ENCODE results near the gene FOXK1. TPM values are rescaled to one million over a fixed set of nuclear protein-coding genes. Genes with fewer than 3 reads are reported as not detected.
"Not testable (repeated sequence)": the region's sequence is repeated elsewhere in the genome, so short reads cannot be mapped to it uniquely, and the experiment has no call there.

The FOXK1 gene
- total RNA-seq: 30.2 TPM
- long read RNA-seq, partial matches to known transcripts: 4 of 22 reads
- long read RNA-seq, other reads (novel, unspliced or antisense): 18 of 22 reads

DNA sequence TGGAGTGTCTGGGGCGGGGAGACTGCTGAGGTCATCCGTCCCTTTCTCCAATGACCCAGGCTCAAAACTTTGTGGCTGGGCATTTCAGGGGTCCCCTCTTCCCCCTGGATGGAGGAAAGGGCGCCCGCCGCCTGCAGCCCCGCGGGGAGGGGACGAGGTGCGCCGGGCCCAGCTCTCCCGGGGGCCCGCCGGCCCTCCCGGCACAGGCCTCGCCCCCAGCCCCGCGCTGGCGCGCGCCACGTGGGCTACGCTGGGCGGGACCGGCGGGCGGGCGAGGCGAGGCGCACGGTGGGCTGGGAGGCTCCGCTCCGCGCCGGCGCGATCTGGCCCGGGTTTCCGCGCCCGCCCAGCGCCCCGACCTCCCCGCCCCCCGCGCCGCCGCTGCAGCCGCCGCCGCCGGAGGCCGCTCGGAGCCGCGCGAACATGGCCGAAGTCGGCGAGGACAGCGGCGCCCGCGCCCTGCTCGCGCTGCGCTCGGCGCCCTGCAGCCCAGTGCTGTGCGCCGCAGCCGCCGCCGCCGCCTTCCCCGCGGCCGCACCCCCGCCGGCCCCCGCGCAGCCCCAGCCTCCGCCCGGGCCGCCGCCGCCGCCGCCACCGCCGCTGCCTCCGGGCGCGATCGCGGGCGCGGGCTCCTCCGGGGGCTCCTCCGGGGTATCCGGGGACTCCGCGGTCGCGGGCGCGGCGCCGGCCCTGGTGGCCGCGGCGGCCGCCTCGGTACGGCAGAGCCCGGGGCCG, at the start of gene FOXK1:
Gene FOXK1, plus strand, starts transcription at position 410 of the 735 bp plus-strand sequence. Its CDS starts 14 bp downstream, at position 424.
- peak; percentile 92 for DNase-seq (ENCODE audit: low spot score)

DNA sequence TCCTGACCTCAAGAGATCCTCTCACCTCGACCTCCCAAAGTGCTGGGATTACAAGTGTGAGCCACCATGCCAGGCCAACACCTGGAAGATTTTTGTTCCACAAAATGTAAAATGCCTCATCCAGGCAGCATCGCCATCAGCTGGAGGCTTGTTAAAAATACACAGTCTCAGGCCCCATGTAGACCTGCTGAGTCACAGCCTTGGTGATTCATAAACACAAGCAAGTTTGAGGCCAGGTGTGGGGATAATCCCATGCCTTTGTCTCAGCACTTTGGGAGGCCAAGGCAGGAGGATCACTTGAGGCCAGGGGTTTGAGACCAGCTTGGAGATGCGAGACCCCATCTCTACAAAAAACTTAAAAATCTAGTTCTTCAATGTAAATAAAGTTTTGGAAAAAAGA, 49.1 kb upstream of the FOXK1 start:
- DNase-seq (ENCODE audit: low spot score): no peak

- no peak for DNase-seq (ENCODE audit: low spot score)
Observed at GRCh38 chr7:4634166-4634565, 47.9 kb upstream of the FOXK1 start.

GRCh38 chr7:4638781-4639575, 43.1 kb upstream of the FOXK1 start:
- DNase-seq (ENCODE audit: low spot score): no peak

GRCh38 chr7:4641091-4641666, 40.9 kb upstream of the FOXK1 start:
- no peak for DNase-seq (ENCODE audit: low spot score)

DNA sequence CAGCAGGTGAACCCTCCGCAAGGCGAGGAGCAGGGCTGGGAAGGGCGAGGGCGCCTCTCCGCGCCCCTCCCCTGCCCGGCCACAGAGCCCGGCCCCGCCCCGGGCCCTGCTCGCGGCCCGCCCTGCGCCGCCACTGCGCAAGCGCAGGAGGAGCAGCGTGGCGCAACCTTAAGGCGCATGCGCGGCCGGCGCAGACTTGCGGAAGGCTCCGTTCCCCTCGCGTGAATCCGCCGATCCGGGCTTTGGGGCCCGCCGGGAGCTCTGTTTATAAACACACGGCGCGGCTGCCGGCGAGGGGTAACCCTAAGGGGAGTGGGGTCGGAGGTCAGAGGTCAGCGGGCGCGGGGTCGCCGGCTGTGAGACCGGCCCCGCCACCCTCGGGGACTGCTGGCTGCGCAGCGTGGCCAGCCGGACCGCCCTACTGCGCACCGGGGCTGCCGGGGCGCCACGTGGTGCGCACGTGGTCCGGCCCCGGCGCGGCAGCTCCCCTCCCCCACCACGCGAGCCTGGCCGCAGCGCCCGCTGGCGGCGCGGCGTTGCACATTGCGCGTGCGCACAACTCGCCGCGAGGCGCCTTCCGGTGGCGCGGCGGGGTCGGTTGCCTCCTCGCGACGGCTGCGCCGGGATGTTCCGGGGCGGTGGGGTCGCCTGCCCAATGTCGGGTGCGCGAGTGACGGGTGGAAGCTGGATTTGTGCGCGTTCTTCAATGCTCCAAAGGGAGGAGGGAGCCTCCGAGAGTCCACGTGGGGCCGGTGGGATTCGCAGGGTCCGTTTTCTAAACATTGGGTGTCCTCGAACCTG, 40.2 kb upstream of the FOXK1 start:
- peak; percentile 99 for DNase-seq (ENCODE audit: low spot score)

DNA sequence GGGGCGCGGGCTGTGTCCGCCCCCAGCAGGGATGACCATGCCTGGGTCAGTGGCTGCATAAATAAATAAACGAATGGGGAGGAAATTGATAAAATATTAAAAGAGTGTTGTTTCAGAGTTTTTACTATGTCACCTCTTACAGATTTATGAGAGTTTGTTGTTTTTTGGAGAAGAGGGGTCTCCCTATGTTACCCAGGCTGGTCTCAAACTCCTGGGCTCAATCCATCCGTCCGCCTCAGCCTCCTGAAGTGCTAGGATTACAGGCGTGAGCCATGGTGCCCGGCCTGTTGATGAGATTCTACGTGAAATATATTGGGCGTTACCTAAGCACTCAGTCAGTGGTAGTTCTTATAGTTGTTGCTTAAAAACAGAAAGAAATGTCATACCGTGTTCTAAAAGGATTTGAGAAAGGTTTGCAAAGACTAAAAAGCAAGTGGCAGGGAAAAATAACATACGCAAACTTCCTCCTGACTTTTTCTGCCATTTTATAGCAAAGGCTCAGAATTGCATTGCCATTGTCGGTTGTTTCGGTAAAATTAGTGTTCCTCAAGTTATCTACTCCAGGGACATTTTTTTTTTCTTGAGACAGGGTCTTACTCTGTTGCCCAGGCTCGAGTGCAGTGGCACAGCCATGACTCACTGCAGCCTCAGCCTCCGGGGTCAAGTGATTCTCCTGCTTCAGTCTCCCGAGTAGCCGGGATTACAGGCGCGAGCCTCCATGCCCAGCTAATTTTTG, 39.5 kb upstream of the FOXK1 start:
- DNase-seq (ENCODE audit: low spot score): no peak

DNA sequence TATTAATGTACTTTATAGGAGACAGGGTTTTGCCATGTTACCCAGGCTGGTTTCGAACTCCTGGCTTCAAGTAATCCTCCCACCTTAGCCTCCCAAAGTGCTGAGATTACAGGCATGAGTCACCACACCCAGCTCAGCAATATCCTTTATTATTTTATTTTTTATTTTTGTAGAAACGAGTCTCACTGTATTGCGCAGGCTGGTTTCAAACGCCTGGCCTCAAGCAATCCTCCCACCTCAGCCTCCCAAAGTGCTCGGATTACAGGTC, 39.0 kb upstream of the FOXK1 start:
- not testable (repeated sequence) for DNase-seq (ENCODE audit: low spot score)

GRCh38 chr7:4645246-4645645, 36.8 kb upstream of the FOXK1 start:
- DNase-seq (ENCODE audit: low spot score): no peak

DNA sequence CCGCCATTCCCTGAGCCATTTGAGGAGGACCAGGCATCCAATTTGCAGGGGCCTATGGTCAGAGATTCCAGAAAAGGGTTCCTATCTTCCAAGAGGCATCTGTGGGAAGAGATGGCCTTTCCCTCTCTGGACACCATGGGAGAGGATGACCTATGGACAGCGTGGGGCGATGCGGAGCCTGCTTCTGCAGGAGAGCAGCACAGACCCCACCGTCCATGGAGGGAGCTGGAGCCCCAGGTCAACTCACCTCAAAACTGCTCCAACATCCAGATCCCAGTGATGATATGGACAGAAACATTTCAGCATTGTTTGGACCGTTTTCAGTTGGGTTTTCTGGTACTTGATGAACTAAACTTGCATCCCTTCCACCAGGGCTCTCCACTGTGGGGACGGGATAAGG, 34.0 kb upstream of the FOXK1 start:
- DNase-seq (ENCODE audit: low spot score): no peak

- DNase-seq (ENCODE audit: low spot score): no peak
Observed at GRCh38 chr7:4650433-4651047, 31.6 kb upstream of the FOXK1 start.

DNA sequence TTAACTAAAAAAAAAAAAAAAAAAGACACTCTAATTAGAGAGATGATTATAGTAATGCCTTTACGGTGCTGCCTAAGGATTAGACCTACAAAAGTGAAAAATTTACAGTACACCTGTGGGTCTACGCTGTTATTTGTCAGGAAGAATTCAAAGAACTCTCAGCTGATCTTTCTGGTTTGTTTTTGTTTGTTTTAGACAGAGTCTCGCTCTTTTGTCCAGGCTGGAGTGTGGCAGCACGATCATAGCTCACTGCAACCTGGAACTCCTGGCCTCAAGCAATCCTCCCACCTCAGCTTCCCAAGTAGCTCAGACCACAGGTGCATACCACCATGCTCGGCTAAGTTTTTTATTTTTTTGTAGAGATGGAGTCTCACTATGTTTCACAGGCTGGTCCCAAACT, 28.3 kb upstream of the FOXK1 start:
- DNase-seq (ENCODE audit: low spot score): no peak

- no peak for DNase-seq (ENCODE audit: low spot score)
Observed at GRCh38 chr7:4655311-4655710, 26.8 kb upstream of the FOXK1 start.

- DNase-seq (ENCODE audit: low spot score): no peak
Observed at GRCh38 chr7:4655896-4656295, 26.2 kb upstream of the FOXK1 start.

GRCh38 chr7:4657640-4658417, 24.3 kb upstream of the FOXK1 start:
- no peak for DNase-seq (ENCODE audit: low spot score)

DNA sequence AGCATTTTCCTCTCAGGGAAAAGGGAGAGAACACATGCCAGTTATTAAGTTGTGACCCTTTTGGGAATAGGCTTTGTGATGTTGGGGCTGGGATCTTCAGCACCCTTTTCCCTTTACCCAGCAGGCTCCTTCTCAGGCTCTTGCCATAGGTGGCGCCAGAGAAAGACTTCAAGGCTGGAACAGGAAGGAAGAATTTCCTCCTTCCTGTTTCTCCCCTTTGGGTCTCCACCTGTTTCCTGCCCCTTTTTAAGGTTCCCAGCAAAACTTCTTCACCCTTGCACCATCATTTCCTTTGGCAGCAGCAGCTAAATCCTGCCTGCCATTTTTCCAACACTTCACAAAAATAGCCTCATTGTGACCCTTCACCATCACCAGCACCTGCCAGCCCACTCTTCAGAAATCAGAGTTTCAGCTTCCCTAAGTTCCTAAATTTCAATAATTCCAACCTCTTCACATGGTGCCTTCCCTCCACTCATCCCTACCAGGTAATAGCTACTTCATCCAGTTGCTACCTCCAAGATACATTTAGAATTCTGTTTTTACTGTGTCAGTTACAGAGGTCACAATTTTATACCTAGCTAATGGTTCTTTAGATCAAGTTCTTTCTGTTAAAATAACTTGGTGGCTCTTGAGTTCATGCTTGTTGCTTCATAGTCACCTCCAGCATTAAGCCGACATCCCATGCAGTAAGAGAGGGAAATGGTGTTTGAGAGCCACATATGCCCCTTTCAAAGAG, 22.4 kb upstream of the FOXK1 start:
- DNase-seq (ENCODE audit: low spot score): no peak

- no peak for DNase-seq (ENCODE audit: low spot score)
Observed at GRCh38 chr7:4661871-4662270, 20.2 kb upstream of the FOXK1 start.

DNA sequence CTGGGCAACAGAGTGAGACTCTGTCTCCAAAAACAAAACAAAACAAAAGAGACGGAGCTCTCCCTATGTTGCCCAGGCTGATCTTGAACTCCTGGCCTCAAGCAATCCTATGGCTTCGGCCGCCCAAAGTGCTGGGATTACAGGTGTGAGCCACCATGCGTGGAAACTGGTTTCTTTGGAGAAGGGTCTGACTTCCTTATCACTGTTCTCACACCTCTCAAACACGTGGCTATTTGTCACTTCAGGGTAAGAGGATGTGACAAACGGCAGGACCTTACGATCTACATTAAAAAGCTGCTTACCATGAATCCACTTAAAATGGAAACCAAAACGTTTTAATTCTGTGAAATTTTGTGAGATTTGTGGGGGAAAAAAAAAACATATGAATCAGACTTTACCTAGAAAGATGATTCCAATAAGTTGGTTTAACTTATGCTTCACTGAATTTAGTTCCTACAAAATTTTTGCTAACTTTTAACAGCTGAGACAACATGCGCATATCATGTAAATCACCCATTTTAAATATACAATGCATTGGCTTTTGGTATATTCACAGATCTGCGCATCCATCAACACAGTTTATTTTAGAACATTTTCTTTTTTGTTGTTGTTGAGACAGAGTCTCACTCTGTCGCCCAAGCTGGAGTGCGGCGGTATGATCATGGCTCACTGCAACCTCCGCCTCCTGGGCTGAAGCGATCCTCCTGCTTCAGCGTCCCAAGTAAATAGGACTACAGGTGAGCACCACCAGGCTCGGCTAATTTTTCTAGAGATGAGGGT, 18.7 kb upstream of the FOXK1 start:
- DNase-seq (ENCODE audit: low spot score): no peak

All from mesenteric fat pad (tissue), 1 donor.